ENCODE results near the gene PPP1CA.
"Not testable (repeated sequence)": the region's sequence is repeated elsewhere in the genome, so short reads cannot be mapped to it uniquely, and the experiment has no call there.

PPP1CA gene

DNA sequence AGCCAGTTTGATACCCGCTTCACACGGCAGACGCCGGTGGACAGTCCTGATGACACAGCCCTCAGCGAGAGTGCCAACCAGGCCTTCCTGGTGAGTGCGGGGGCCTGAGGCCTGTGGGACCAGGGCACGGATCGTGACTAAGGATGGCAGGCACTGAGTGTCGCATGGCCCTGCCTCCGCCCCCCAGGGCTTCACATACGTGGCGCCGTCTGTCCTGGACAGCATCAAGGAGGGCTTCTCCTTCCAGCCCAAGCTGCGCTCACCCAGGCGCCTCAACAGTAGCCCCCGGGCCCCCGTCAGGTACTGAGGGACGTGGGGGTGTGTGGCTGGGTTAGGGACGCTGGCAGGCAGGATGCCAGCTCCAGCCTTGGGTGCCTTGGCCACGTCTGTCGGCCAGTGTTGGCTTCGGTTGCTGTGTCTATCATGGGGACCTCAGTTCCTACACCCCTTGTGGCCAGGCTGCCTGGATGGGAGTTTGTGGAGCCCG, 32.8 kb upstream of the PPP1CA start:
- no peak for DNase-seq

DNA sequence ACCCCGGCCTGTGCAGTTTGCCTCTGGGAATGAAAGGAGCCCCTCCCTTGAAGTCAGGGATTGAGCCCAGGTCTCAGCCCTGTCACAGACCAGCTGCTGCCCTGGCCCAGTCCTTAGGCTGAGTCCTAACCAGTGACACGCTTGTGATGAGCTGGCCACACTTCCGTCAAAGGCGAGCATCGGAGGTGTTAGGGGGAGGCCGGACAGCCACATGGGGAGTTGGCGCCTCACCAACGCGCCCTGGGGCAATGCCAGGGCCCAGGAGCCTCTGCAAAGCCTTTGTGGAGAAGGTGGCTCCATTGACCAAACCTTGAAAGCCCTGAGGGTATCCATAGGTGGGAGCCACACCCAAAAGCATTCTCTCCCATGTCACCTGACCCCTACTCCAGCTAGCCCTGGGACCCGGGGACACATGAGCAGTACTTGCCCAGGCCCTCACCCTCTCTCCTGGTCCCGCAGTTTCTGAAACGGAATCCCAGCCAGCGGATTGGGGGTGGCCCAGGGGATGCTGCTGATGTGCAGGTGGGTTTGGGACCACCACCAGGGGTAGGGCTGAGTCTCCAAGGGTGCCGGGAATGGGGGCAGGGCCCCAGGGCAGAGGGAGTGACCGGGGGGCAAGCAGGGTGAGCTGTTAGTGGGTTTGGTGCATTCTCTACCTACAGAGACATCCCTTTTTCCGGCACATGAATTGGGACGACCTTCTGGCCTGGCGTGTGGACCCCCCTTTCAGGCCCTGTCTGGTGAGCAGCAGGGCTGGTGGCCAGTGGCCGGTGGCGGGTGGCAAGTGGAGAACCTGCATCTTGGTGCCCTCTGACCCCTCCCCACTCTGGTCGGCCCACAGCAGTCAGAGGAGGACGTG, 32.1 kb upstream of the PPP1CA start:
- DNase-seq: no peak

DNA sequence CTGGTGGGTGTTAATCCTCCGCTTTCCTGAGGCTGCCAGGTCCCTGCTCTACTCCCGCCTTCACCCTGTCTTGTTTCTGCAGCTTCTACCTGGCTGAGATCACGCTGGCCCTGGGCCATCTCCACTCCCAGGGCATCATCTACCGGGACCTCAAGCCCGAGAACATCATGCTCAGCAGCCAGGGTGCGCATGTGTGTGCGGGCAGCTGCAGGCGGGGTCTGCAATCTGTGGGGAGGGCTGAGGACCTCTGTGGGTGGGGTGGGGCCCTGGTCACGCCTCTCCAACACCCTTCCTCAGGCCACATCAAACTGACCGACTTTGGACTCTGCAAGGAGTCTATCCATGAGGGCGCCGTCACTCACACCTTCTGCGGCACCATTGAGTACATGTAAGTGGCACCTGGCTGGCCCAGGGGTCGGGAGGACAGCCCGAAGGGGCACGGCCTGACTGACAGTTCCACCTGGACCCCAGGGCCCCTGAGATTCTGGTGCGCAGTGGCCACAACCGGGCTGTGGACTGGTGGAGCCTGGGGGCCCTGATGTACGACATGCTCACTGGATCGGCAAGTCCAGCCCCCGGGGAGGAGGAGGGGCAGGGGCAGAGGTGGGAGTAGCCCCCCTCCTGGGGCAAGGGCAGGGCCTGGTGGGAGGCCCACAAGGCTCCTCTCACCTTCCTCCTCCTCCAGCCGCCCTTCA, 31.1 kb upstream of the PPP1CA start:
- no peak for DNase-seq

DNA sequence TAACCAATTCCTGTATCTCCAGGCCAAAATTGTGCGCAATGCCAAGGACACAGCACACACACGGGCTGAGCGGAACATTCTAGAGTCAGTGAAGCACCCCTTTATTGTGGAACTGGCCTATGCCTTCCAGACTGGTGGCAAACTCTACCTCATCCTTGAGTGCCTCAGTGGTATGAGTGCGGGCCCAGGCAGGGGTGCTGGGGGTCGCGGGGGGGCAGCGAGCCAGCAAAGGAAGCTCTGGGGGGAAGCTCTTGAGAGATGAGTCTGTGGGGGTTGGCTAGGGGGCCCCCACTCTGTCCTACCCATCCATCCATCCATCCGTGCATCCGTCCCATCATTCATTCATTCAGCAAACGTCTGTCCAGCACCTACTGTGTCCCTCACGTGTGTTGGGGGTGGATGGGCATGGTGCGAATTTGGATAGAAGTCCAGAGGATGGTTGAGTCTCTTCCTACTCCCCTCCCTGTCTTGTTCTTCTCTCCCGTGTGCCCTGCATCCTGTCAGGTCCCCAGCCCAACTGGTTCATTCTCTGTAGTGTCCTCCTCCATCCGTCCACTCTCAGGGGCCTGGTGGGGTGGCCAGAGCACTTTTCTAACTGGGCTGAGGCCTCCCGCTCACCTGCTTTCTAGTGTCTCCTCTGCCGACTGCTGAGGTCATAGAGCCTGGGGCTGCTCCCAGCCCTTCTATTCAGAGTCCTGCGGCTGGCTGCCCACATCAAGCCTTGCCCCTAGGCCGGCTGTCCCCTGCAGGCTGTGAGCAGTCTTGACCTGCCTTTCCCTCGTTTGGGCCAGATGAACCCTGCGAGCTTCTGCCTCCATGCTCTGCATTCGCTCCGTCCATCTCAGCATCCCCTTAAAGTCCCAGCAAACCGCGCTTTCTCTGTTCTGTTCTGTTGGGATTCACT, 29.9 kb upstream of the PPP1CA start:
- DNase-seq: no peak

DNA sequence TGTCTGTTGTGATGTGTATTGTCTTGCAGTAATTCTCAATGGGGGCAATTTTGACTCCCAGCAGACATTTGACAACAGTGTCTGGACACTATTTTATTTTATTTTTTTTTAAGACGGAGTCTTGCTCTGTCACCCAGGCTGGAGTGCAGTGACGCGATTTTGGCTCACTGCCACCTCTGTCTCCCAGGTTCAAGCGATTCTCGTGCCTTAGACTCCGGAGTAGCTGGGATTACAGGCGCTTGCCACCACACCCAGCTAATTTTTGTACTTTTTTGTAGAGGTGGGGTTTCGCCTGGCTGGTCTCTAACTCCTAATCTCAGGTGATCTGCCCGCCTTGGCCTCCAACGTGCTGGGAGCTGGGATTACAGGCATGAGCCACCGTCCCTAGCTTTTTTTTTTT, 28.1 kb upstream of the PPP1CA start:
- DNase-seq: no peak

DNA sequence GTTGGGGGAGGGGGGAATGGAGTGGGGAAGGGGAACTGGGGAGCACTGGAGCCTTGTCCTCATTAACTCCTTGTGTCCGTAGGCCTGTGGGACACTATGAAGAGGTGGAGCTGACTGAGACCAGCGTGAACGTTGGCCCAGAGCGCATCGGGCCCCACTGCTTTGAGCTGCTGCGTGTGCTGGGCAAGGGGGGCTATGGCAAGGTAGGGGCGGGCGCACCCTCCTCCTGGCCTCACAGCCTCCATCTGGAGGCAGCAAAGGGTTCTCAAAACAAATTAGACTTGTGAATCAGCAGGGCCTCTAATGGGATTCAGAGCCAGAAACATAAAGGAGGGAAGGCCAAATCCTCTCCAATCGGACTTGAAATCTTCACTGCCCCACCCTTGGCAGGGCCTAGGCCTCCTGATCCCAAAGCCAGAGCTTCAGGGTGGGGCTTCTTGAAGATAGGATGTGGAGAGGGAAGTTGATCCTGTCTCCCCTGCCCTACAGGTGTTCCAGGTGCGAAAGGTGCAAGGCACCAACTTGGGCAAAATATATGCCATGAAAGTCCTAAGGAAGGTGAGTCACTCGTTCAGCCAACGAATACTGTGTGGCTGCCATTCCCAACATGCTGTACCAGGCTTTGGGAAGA, 27.5 kb upstream of the PPP1CA start:
- DNase-seq: no peak

DNA sequence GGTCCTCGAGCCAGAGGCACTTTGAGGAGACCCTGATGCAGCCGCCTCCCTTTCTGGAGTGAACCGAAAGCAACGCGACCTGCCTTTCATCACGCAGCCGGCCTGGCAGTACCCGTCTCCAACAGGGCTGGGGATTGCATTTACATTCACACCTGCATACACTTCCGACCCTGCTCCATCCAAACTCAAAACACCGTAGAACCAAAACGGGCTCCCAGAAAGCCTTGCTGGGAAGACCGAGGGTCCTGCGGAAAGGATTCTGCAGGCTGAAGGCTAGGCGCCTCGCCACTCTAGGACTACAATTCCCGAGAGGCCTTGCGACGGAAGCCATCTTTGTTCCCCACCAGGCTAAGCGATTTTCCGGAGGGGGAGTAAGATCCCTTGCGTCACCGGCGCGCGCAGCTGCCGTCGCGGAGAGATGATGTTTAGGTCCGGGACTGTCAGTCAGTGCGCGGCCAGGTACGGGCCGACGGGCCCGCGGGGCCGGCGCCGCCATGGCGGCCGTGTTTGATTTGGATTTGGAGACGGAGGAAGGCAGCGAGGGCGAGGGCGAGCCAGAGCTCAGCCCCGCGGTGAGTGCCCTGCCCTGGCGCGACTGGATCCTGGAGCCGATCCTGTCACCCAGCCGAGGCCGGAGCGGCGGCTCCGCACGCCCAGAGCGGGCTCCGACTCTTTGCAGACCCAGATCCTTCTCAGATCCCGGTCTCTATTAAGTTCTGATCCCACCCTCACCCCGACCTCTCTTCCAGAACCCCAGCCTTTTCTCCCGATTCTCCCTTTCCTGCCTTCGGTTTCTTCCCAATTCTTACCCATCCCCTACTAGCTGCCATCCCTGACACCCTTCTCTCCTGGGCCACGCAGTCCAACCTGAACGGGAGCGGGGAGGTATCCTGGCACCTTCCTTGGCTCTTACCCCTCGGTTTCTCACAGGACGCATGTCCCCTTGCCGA, 26.7 kb upstream of the PPP1CA start, which contains the start of gene RPS6KB2:
Gene RPS6KB2 (plus strand): TSS at position 443 of the 950 bp plus-strand sequence. CDS start 52 bp downstream, at position 495.
- peak; percentile 93 to 100 for DNase-seq

DNA sequence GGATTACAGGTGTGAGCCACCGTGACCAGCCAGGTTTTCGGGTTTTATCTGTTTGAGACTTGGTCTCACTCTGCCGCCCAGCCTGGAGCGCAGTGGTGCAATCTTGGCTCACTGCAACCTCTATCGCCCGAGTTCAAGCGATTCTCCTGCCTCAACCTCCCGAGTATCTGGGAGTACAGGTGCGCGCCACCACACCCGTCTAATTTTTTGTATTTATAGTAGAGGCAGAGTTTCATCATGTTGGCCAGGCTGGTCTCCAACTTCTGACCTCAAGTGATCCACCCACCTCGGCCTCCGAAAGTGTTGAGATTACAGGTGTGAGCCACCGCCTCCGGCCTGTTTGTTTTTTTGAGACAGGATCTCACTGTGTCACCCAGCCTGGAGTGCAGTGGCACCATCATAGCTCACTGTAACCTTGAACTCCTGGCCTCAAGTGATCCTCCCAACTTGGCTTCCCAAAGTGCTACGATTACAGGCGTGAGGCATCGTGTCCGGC, 25.8 kb upstream of the PPP1CA start:
- not testable (repeated sequence) for DNase-seq

DNA sequence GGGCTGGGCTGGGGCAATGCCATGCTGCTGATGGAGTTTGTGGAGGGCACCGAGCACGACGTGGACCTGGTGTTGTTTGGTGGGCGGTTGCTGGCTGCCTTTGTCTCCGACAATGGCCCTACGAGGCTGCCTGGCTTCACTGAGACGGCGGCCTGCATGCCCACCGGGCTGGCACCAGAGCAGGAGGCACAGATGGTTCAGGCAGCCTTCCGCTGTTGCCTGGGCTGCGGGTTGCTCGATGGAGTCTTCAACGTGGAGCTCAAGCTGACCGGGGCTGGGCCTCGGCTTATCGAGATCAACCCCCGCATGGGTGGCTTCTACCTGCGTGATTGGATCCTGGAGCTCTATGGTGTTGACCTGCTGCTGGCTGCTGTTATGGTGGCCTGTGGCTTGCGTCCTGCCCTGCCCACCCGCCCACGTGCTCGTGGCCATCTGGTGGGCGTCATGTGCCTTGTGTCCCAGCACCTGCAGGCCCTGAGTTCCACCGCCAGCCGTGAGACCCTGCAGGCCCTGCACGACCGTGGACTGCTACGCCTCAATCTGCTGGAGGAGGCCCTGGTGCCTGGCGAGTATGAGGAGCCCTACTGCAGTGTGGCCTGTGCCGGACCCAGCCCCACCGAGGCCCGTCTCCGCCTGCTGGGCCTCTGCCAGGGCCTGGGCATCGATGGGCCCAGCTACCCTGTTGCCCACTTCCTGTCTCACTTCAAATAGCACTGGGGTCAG, 22.4 kb upstream of the PPP1CA start:
- no peak for DNase-seq

DNA sequence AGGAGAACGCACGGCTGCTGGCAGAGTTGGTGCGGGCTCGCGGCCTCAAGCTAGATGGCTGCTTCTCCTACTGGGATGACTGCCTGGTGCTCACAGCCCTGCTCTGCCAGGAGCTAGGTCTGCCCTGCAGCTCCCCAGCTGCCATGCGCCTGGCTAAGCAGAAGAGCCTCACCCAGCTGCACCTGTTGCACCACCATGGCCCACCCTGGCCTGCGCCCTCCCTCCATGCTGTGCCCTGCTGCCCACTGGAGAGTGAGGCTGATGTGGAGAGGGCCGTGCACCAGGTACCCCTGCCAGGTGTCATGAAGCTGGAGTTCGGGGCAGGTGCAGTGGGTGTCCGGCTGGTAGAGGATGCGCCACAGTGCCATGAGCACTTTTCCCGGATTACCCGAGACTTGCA, 21.8 kb upstream of the PPP1CA start:
- DNase-seq: no peak

DNA sequence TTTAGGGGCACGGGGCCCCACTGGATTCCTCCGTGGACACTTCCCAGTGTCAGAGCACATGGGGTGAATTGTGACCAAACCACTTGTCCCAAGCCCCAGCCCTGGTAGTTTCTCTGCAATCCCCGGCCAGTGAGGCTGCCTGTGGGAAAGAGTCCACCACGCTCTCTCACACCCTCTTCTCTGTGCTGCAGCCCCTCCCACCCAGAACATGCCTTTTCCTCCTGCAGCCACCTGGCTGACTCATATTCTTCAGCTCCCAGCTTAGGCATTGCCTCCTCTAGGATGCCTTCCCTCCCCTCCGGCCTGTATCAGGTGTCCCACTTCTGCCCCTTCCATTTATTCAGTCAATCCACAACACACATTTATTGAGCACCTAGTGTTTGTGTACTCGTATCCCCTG, 21.2 kb upstream of the PPP1CA start:
- DNase-seq: no peak

DNA sequence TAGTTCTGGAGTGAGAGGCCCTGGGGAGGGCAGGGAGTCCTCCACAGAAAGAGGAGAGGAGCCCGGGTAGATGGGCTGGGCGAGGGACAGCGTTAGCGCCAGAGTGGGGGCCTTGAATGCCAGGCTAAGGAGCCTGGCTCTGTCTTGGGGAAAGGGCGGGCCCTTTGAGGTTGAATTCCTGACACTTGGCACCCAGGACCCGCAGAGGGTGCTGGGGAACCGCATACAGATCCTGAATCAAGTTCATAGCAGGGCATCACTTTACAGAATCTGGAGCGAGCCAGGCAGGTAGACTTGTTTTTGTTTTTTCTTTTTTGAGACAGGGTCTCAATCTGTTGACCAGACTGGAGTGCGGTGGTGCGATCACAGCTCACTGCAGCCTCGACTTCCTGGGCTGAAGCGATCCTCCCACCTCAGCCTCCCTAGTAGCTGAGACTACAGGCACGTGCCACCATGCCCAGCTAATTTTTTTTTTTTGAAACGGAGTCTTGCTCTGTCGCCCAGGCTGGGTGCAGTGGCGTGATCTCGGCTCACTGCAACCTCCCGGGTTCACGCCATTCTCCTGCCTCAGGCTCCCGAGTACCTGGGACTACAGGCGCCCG, 19.9 kb upstream of the PPP1CA start:
- no peak for DNase-seq

DNA sequence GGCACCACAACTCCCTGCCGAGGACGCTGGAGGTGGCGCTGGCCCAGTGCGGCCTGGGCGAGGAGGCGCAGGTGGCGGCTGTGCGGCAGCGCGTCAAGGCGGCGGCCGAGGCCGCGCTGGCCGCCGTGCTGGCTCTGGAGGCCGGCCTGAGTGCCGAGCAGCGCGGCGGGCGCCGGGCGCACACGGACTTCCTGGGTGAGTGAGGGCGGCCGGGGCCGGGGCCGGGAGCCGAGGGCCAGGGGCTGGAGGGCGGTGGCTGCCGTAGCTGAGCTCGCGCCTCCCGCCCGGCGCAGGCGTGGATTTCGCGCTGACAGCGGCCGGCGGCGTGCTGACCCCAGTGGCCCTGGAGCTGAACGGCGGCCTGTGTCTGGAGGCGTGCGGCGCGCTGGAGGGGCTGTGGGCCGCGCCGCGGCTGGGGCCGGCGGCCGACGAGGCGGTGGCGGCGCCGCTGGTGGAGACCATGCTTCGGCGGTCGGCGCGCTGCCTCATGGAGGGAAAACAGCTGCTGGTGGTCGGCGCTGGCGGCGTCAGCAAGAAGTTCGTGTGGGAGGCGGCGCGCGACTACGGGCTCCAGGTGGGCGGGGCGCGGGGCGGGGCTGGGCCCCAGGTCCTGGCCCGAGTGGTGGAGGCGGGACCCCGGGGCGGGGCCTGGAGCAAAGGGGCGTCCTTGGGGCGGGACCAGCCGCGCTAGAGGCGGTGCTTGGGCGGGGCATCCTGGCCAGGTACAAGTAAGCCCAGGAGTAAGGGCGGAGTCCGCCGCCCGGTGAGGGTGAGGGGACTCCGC, 19.2 kb upstream of the PPP1CA start:
- DNase-seq: peak; percentile 80 to 95

DNA sequence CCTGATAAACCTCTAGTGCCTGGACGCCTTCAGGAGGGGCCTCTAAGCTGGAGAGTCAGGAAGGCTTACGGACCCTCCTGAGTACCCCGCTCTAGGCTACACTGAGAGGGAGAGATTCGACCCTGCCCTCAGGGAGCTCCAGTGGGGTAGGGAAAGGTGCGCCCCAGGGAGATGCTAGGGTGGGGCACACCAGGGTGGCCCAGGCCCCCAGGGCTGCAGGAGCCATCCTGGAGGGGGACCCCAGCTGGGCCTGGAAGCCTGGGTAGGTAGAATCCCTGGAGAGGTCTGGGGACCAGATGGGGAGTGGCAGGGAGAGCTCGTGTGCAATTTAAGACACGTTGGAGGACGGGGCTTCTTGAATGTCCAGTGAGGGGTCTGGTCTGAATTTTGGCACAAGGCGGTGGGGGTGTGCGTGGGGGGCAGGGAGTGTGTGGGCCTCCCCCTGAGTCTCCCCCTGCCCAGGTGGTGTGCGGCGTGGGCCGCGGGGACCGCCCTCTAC, 18.5 kb upstream of the PPP1CA start:
- DNase-seq: no peak

DNA sequence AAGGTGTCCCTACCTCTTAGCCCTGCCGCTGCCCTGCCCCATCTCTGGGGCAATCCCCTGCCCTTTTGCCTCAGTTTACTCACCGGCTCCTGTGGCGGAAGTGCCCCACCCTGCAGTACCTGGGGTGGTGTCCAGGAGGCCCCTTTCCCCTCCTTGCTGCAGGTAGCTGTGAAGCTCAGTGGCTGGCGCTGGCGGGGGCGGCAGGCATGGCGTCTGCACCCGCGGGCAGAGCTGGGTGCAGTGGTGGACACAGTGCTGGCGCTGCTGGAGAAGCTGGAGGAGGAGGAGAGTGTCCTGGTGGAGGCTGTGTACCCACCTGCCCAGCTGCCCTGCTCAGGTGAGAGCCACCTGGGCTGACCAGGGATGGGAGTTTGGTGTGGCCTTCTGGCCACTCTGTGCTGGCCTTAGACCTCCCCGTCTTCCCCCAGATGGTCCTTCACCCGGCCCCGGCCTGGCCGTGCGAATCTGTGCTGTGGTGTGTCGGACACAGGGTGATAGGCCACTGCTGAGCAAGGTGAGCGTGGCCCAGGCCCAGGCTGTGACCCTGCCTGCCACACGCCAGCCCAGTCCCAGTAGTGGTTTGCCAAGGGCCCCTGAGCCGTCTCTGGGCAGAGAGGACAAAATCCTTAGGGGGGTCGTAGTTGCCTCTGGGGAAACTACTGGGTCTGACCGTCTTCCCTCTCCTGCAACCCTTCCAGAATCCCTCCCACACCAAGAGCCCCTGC, 17.8 kb upstream of the PPP1CA start:
- DNase-seq: no peak

DNA sequence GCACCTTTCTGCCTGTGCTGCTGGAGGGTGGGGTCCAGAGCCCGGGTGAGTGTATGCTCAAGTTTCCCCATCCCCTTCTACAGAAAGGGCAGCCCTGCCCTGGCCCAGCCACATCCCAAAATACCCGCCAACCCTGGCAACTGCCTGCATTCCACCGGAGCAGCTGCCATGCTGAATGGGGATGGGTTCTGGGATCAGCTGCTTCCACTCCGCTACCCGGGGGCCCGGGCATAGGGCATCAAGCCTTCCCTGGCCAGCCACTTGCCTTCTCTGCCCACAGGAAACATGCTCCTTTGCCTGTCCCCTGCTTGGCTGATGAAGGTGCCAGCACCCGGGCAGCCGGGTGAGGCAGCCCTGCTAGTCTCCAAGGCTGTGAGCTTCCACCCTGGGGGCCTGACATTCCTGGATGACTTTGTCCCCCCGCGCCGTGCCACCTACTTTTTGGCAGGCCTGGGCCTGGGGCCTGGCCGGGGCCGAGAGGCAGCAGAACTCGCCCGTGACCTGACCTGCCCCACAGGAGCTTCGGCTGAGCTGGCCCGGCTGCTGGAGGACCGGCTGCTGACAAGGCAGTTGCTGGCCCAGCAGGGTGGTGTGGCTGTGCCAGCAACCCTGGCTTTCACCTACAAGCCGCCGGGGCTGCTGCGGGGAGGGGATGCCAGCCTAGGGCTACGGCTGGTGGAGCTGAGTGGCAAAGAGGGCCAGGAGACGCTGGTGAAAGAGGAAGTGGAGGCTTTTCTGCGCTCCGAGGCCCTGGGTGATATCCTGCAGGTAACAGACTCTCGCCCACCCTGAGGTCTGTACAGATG, 17.0 kb upstream of the PPP1CA start:
- DNase-seq: no peak

DNA sequence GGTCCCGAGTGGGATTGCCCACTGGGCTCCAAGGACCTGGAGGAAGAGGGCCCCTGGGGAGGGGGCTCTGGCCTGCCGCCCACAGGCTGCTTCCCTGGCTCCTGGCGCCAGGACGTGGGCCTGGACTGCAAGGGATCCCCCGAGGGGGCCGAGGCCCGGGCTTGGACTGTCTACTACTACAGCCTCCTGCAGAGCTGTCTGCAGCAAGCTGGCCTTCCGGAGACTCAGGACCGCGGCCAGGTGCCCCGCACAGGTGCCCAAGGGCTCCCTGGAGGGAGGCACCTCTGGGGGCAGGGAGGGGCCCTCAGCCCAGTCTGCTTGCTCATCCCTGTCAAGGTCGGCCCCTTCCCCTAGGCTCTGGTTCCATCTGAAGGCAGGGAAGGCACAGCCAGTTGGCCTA, 15.8 kb upstream of the PPP1CA start:
- DNase-seq: no peak

All from inflammatory macrophage treated with lipopolysaccharide for 1 hour (primary cell).